Kidney epithelial cell (primary cell): ENCODE data around the gene RPRM. TPM values are rescaled to one million over a fixed set of nuclear protein-coding genes. Genes with fewer than 3 reads are reported as not detected.

Experiments
- DNase-seq: peaks from one replicate; pipeline ENCODE4 v3.0.0-alpha.2; 2010; ENCODE audit warnings: low read depth
- H3K27me3 ChIP-seq: 2 replicates; pipeline ENCODE4 v1.6.0; 2011; ENCODE audit warnings: low read length; ENCODE audit not compliant: control insufficient read depth, insufficient read depth
- H3K36me3 ChIP-seq: 2 replicates; pipeline ENCODE4 v1.5.1; 2011; ENCODE audit warnings: low read length; ENCODE audit not compliant: control insufficient read depth, insufficient read depth
- H3K4me3 ChIP-seq: 2 replicates; pipeline ENCODE4 v1.5.1; 2011; ENCODE audit warnings: low read depth, mild to moderate bottlenecking, control low read depth, low read length
- CTCF ChIP-seq: IDR thresholded peaks from 2 replicates; pipeline ENCODE4 v1.5.1; 2011; ENCODE audit warnings: mild to moderate bottlenecking, moderate library complexity, low read length, control low read depth, inconsistent platforms; ENCODE audit not compliant: insufficient read depth, poor library complexity, severe bottlenecking
- total RNA-seq: library from RNA; depleted of rRNA; stranded (reverse); fragments of >200 nt; gene quantifications from 2 replicates; pipeline ENCODE4 v1.2.3, GENCODE V29; 2015

Gene RPRM
- total RNA-seq, 1 donor from 2014 or later, result 2.1 TPM

GRCh38 chr2:153499439-153499838 lies 20.9 kb upstream of the RPRM start:
- H3K36me3 ChIP-seq, result no peaks in the 10 kb centered on the region
- no peak for DNase-seq
- TF ChIP-seq CTCF, result no peak
- no peak overlapping the region for H3K4me3 ChIP-seq
- H3K27me3 ChIP-seq, result no peaks in the 10 kb centered on the region

GRCh38 chr2:153497938-153498629 lies 19.5 kb upstream of the RPRM start:
- Histone ChIP-seq H3K27me3 (no peaks in the 10 kb centered on the region), H3K4me3 (no peak overlapping the region), H3K36me3 (no peaks in the 10 kb centered on the region)
- no peak for TF ChIP-seq CTCF
- no peak for DNase-seq

GRCh38 chr2:153495725-153496124 lies 17.2 kb upstream of the RPRM start:
- no peak for DNase-seq
- Histone ChIP-seq H3K36me3 (no peaks in the 10 kb centered on the region), H3K4me3 (no peak overlapping the region), H3K27me3 (no peaks in the 10 kb centered on the region)
- TF ChIP-seq CTCF, result no peak

- H3K36me3 ChIP-seq, result no peaks in the 10 kb centered on the region
- TF ChIP-seq CTCF, result no peak
- no peak overlapping the region for H3K4me3 ChIP-seq
- no peaks in the 10 kb centered on the region for H3K27me3 ChIP-seq
- no peak for DNase-seq
Measured at GRCh38 chr2:153488072-153488471, 9.5 kb upstream of the RPRM start.

GRCh38 chr2:153487448-153487847 lies 8.9 kb upstream of the RPRM start:
- H3K4me3 ChIP-seq, result no peak overlapping the region
- DNase-seq, result no peak
- no peaks in the 10 kb centered on the region for H3K27me3 ChIP-seq
- no peak for TF ChIP-seq CTCF
- H3K36me3 ChIP-seq, result no peaks in the 10 kb centered on the region

GRCh38 chr2:153479573-153479972 lies 1.0 kb upstream of the RPRM start:
- no peaks in the 10 kb centered on the region for H3K36me3 ChIP-seq
- DNase-seq, result no peak
- no peak overlapping the region for H3K4me3 ChIP-seq
- H3K27me3 ChIP-seq, result peaks cover 39% of the 10 kb centered on the region
- no peak for TF ChIP-seq CTCF
